ENCODE measurements around the gene MCMBP. TPM values are rescaled to one million over a fixed set of nuclear protein-coding genes. Genes with fewer than 3 reads are reported as not detected.

MCMBP gene
- total RNA-seq, 1 experiment from 2014 or later = 87.1 TPM

DNA sequence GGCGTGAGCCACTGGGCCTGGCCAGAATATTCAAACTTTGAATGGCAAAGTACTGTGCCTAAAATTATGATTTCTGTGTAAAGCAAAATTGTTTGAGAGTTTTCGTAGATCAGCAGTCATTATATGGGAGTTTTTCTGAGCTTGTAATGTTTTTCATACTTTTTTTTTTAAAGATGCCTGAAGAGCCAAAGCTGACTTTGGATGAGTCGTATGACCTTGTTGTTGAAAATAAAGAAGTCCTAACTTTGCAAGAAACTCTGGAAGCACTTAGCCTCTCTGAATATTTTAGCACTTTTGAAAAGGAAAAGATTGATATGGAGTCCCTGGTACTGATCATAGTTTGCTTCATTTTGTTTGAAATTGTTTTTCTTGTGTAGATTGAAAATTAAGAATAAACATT, 46.6 kb upstream of the MCMBP start:
- H3K27ac ChIP-seq (ENCODE audit: insufficient read length, low read depth, low read length) = no peak overlapping the region
- H2BK5ac ChIP-seq (ENCODE audit: insufficient read length, low read length) = no peak overlapping the region
- Mint-ChIP-seq H3K27ac (no peak overlapping the region; a peak in 1 of 7 replicates), H3K36me3 (ENCODE audit: insufficient read depth in 1 of 3, low read depth in 3 of 3) (peaks cover 14 to 87% (median 70%) of the 10 kb centered on the region in 3 experiments; a peak in 6 of 7 replicates), H3K27me3 (ENCODE audit: low read depth) (no peaks in the 10 kb centered on the region), H3K4me1 (no peaks in the 10 kb centered on the region), H3K9me3 (no peaks in the 10 kb centered on the region), H3K4me3 (no peak overlapping the region)
- H2BK20ac ChIP-seq (ENCODE audit: low read depth, low read length, poor library complexity, severe bottlenecking) = no peak overlapping the region
- no peak overlapping the region for H3K18ac ChIP-seq (ENCODE audit: insufficient read length, low read depth, low read length)
- no peak overlapping the region for H3K23ac ChIP-seq (ENCODE audit: insufficient read length, low read depth, low read length)
- H2BK12ac ChIP-seq (ENCODE audit: insufficient read length, low read depth, low read length) = no peak overlapping the region
- H2BK120ac ChIP-seq (ENCODE audit: low read depth, low read length, poor library complexity, severe bottlenecking) = no peak overlapping the region
- H3K4me1 ChIP-seq (ENCODE audit: insufficient read depth, low read length) = no peaks in the 10 kb centered on the region
- no peak overlapping the region for H3K56ac ChIP-seq (ENCODE audit: insufficient read length, low read depth, low read length)
- H2AFZ ChIP-seq (ENCODE audit: low read length) = no peak overlapping the region
- H3K4me2 ChIP-seq (ENCODE audit: insufficient read depth, insufficient read length, low read length) = no peak overlapping the region
- H2AK5ac ChIP-seq (ENCODE audit: insufficient read length, low read length) = no peak overlapping the region
- no peaks in the 10 kb centered on the region for H3K23me2 ChIP-seq (ENCODE audit: insufficient read length, low read depth, low read length, poor library complexity, severe bottlenecking)
- H3K9me3 ChIP-seq (ENCODE audit: control insufficient read depth, low read depth, low read length) = no peaks in the 10 kb centered on the region
- TF ChIP-seq, protein P1, sequence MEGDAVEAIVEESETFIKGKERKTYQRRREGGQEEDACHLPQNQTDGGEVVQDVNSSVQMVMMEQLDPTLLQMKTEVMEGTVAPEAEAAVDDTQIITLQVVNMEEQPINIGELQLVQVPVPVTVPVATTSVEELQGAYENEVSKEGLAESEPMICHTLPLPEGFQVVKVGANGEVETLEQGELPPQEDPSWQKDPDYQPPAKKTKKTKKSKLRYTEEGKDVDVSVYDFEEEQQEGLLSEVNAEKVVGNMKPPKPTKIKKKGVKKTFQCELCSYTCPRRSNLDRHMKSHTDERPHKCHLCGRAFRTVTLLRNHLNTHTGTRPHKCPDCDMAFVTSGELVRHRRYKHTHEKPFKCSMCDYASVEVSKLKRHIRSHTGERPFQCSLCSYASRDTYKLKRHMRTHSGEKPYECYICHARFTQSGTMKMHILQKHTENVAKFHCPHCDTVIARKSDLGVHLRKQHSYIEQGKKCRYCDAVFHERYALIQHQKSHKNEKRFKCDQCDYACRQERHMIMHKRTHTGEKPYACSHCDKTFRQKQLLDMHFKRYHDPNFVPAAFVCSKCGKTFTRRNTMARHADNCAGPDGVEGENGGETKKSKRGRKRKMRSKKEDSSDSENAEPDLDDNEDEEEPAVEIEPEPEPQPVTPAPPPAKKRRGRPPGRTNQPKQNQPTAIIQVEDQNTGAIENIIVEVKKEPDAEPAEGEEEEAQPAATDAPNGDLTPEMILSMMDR (conservative IDR thresholded peaks at IDR 0.05) = no peak
- no peaks in the 10 kb centered on the region for H3K27me3 ChIP-seq (ENCODE audit: insufficient read depth, low read length)
- no peak overlapping the region for H3K9ac ChIP-seq (ENCODE audit: extremely low read depth, insufficient read length, low read length)
- no peaks in the 10 kb centered on the region for H3K79me2 ChIP-seq (ENCODE audit: insufficient read depth, low read length)
- no peak overlapping the region for H3T11ph ChIP-seq (ENCODE audit: low read length)
- H4K91ac ChIP-seq (ENCODE audit: insufficient read length, low read depth, low read length) = no peak overlapping the region
- no peak overlapping the region for H3K4ac ChIP-seq (ENCODE audit: low read depth, low read length)
- H4K20me1 ChIP-seq (ENCODE audit: control insufficient read depth, insufficient read depth, insufficient read length) = no peaks in the 10 kb centered on the region
- no peak for DNase-seq
- no peak overlapping the region for H4K8ac ChIP-seq (replicated peaks; ENCODE audit: insufficient read length, low read depth, low read length)
- WGBS (ENCODE audit: extremely low coverage, insufficient read length, low lambda C conversion rate) = no CpG with 5 or more reads among the region's 3 CpGs
- H4K5ac ChIP-seq (ENCODE audit: insufficient read length, low read depth, low read length) = no peak overlapping the region
- no peak overlapping the region for H2BK15ac ChIP-seq (ENCODE audit: low read depth, low read length)
- no peaks in the 10 kb centered on the region for H3K79me1 ChIP-seq (ENCODE audit: insufficient read depth, low read depth, low read length, poor library complexity, severe bottlenecking)
- H3K14ac ChIP-seq (ENCODE audit: insufficient read depth, low read length) = no peak overlapping the region
